GM12865 (cell line): ENCODE results near the gene GGACT.

ENCODE experiments used
- DNase-seq: peaks from one replicate; pipeline ENCODE4 v3.0.0; 2010; ENCODE audit warnings: low read depth
- H3K4me3 ChIP-seq: 2 replicates; pipeline ENCODE4 v1.5.1; 2011; ENCODE audit warnings: mild to moderate bottlenecking, low read depth, low read length, control low read depth
- CTCF ChIP-seq: IDR thresholded peaks from 2 replicates; pipeline ENCODE4 v1.5.1; 2011; ENCODE audit warnings: low read length, control low read depth, low read depth, inconsistent platforms; ENCODE audit not compliant: insufficient read depth; ENCODE audit errors: missing control alignments

The GGACT gene

GRCh38 chr13:100611678-100612492 is 23.3 kb upstream of the GGACT start:
- H3K4me3 ChIP-seq, result no peak overlapping the region
- no peak for TF ChIP-seq CTCF
- DNase-seq, result no peak

- no peak for DNase-seq
- H3K4me3 ChIP-seq, result no peak overlapping the region
- TF ChIP-seq CTCF, result no peak
Observed at GRCh38 chr13:100610391-100611347, 22.1 kb upstream of the GGACT start.

- no peak for TF ChIP-seq CTCF
- peak; percentile 68 for DNase-seq
Observed at GRCh38 chr13:100608906-100609305, 20.3 kb upstream of the GGACT start.

GRCh38 chr13:100608489-100608888 is 19.9 kb upstream of the GGACT start:
- DNase-seq, result no peak
- TF ChIP-seq CTCF, result no peak
- H3K4me3 ChIP-seq, result no peak overlapping the region

More at GRCh38 chr13:100608906-100609305, 20.3 kb upstream of the GGACT start:
- H3K4me3 ChIP-seq, result no peak overlapping the region

- no peak overlapping the region for H3K4me3 ChIP-seq
- TF ChIP-seq CTCF, result no peak
- no peak for DNase-seq
Observed at GRCh38 chr13:100604918-100605710, 16.5 kb upstream of the GGACT start.

- no peak for DNase-seq
- TF ChIP-seq CTCF, result no peak
- no peak overlapping the region for H3K4me3 ChIP-seq
Observed at GRCh38 chr13:100602493-100603111, 14.0 kb upstream of the GGACT start.
